KMS-11 (cell line): ENCODE data around the gene FOXP4.

Experiments
- H2AFZ ChIP-seq: fragments of 200-600 bp; sonication (generic); 2 replicates; pipeline ENCODE4 v1.6.1; 2016; ENCODE audit warnings: antibody characterized with exemption, mixed run types, low read depth
- H3K27ac ChIP-seq: fragments of 200-600 bp; sonication (generic); 2 replicates; pipeline ENCODE4 v1.6.1; 2016; ENCODE audit warnings: mild to moderate bottlenecking, mixed run types
- H3K27me3 ChIP-seq: fragments of 200-600 bp; sonication (generic); 2 replicates; pipeline ENCODE4 v1.6.1; 2017; ENCODE audit warnings: mild to moderate bottlenecking, low read depth, mixed run types, moderate library complexity; ENCODE audit not compliant: insufficient read depth
- H3K36me3 ChIP-seq: fragments of 200-600 bp; sonication (generic); 2 replicates; pipeline ENCODE4 v1.6.1; 2017; ENCODE audit warnings: mild to moderate bottlenecking, mixed run types; ENCODE audit not compliant: insufficient read depth
- H3K4me1 ChIP-seq: fragments of 200-600 bp; sonication (generic); 2 replicates; pipeline ENCODE4 v1.6.1; 2016; ENCODE audit warnings: mild to moderate bottlenecking, low read depth, mixed run types; ENCODE audit not compliant: poor library complexity, severe bottlenecking
- H3K4me2 ChIP-seq: fragments of 200-600 bp; sonication (generic); 2 replicates; pipeline ENCODE4 v1.7.0; 2016; ENCODE audit warnings: mild to moderate bottlenecking, mixed run types
- H3K4me3 ChIP-seq: fragments of 200-600 bp; sonication (generic); IDR thresholded peaks from 2 replicates; pipeline ENCODE4 v1.6.1; 2017; ENCODE audit warnings: low read depth, low read length, mixed read lengths; ENCODE audit not compliant: insufficient read depth
- H3K79me2 ChIP-seq: fragments of 200-600 bp; sonication (generic); 2 replicates; pipeline ENCODE4 v1.6.1; 2016; ENCODE audit warnings: low read depth, mixed run types; ENCODE audit not compliant: insufficient read depth
- H3K9ac ChIP-seq: fragments of 200-600 bp; sonication (generic); 2 replicates; pipeline ENCODE4 v1.6.1; 2016; ENCODE audit warnings: mild to moderate bottlenecking, mixed run types
- H4K20me1 ChIP-seq: fragments of 200-600 bp; sonication (generic); 2 replicates; pipeline ENCODE4 v1.6.1; 2016; ENCODE audit warnings: mild to moderate bottlenecking, mixed run types; ENCODE audit not compliant: insufficient read depth
- TF ChIP-seq, protein P1 (sequence below): fragments of 200-600 bp; sonication (generic); conservative IDR thresholded peaks from 2 replicates; pipeline ENCODE4 v1.6.1; 2017; ENCODE audit warnings: low read depth, mild to moderate bottlenecking, antibody characterized with exemption, low read length, moderate library complexity, mixed read lengths

FOXP4 gene

DNA sequence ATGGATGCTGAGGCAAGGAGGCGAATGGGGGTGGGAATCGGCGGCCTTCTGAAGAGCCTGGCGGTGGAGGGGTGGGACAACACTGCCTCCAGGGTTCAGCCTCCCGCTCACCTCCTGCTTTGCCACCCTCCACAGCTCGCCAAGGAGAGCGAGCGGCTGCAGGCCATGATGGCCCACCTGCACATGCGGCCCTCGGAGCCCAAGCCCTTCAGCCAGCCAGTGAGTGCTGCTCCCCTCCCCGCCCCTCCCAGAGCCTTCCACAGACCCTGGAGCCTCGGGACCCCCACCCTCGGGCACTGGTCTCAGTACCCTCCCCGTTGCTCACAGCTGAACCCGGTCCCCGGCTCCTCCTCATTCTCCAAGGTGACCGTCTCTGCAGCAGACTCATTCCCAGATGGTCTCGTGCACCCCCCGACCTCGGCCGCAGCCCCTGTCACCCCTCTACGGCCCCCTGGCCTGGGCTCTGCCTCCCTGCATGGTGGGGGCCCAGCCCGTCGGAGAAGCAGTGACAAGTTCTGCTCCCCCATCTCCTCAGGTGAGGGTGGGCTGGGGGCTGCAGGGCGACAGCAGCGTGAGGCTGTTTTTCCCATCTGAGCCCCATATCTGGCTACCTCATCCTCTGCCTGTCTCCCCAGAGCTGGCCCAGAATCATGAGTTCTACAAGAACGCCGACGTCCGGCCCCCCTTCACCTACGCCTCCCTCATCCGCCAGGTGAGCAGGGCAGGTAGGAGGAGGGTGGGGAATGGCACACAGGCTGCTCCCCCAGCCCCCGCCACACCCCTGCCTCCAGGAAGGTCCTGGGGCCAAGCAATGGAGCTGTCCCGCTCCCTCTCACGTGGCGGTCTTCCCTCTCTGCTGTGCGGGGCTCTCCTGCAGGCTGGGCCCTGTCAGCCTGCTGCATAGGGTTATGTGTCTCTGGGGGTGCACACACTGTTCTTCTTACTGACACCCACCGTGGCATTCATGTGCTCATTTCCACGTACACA, 43.7 kb downstream of the FOXP4 start:
- peaks cover 2% of the 10 kb centered on the region for H3K4me1 ChIP-seq
- H3K4me3 ChIP-seq, result no peak overlapping the region
- H2AFZ ChIP-seq, result no peak overlapping the region
- no peaks in the 10 kb centered on the region for H3K27me3 ChIP-seq
- H3K9ac ChIP-seq, result no peak overlapping the region
- no peaks in the 10 kb centered on the region for H3K79me2 ChIP-seq
- no peaks in the 10 kb centered on the region for H4K20me1 ChIP-seq
- H3K36me3 ChIP-seq, result no peaks in the 10 kb centered on the region
- H3K4me2 ChIP-seq, result no peak overlapping the region
- TF ChIP-seq, protein P1, sequence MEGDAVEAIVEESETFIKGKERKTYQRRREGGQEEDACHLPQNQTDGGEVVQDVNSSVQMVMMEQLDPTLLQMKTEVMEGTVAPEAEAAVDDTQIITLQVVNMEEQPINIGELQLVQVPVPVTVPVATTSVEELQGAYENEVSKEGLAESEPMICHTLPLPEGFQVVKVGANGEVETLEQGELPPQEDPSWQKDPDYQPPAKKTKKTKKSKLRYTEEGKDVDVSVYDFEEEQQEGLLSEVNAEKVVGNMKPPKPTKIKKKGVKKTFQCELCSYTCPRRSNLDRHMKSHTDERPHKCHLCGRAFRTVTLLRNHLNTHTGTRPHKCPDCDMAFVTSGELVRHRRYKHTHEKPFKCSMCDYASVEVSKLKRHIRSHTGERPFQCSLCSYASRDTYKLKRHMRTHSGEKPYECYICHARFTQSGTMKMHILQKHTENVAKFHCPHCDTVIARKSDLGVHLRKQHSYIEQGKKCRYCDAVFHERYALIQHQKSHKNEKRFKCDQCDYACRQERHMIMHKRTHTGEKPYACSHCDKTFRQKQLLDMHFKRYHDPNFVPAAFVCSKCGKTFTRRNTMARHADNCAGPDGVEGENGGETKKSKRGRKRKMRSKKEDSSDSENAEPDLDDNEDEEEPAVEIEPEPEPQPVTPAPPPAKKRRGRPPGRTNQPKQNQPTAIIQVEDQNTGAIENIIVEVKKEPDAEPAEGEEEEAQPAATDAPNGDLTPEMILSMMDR, result no peak
- no peak overlapping the region for H3K27ac ChIP-seq

DNA sequence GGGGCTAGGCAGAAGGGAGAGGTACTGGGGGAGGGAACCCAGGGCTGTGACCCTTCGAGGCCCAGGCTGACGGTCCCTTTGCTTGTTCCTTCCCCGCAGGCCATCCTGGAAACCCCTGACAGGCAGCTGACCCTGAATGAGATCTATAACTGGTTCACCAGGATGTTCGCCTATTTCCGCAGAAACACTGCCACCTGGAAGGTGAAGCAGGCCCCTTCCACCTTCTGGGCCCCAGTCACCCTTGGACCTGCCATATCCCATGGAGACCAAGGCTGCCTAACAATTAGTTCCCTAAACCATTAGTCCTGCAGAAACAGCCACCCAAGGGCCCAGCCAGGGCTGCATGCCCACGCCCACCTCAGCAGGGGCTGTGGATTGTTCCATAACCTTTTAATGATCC, 44.9 kb downstream of the FOXP4 start:
- Histone ChIP-seq H3K36me3 (no peaks in the 10 kb centered on the region), H3K4me1 (no peaks in the 10 kb centered on the region), H2AFZ (no peak overlapping the region), H3K27ac (no peak overlapping the region), H3K9ac (no peak overlapping the region), H4K20me1 (no peaks in the 10 kb centered on the region), H3K4me2 (no peak overlapping the region), H3K27me3 (no peaks in the 10 kb centered on the region), H3K4me3 (no peak overlapping the region), H3K79me2 (no peaks in the 10 kb centered on the region)
- TF ChIP-seq, protein P1, result no peak

DNA sequence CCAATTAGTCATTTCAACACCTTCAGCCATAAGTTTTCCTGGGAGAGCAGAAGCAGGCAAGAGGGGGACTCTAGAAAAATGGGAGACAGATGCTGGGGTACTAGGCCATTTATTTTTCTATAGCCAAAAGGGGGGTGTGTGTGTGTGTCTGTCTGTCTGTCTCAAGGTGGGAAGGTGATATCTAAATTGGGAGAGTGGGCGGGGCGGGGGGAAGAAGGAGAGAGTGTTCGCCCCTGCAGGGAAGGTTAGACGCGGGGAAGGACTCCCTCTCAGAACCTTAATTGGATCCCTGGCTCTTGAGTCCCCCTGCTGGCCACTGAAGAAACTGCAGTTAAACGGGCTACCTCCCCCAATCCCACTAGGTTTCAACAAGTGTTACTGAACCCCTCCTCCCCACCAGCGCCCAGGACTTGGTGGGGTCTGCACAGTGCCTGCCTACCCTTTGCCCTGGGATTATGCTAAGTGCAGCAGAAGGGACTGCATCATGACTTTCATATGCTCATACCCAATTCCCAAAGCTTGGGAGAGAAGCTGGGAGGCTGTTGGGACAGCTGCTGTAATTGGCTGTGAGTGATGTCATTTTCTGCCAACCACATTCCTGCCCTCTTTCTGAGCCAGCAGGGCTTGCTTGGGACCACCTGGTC, 45.8 kb downstream of the FOXP4 start:
- Histone ChIP-seq H3K9ac (no peak overlapping the region), H4K20me1 (no peaks in the 10 kb centered on the region), H3K4me1 (no peaks in the 10 kb centered on the region), H3K4me3 (no peak overlapping the region), H3K4me2 (no peak overlapping the region), H3K27me3 (no peaks in the 10 kb centered on the region), H3K36me3 (no peaks in the 10 kb centered on the region), H3K79me2 (no peaks in the 10 kb centered on the region), H3K27ac (no peak overlapping the region), H2AFZ (no peak overlapping the region)
- TF ChIP-seq, protein P1, result peak; percentile 88

DNA sequence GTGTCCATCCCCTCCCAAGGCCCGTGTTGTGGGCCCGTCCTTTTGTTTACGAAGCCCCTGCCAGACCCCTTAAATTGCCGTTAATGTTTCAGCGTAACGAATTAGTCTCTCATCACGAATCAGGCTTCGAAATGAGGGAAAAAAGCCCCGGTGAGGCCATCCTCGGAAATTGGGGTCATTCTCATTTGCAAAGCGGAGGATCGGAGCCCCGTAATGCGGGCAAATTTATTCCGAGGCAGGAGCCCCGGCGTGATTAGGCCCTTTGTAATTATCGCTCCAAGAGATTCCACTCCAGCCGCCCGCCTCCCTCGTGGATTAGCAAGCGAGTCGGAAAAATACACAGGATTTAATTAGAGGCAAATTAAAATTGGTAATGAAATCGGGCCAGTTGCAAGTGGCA, 47.2 kb downstream of the FOXP4 start:
- no peak overlapping the region for H3K4me2 ChIP-seq
- no peaks in the 10 kb centered on the region for H3K27me3 ChIP-seq
- H3K9ac ChIP-seq, result no peak overlapping the region
- H4K20me1 ChIP-seq, result no peaks in the 10 kb centered on the region
- TF ChIP-seq, protein P1, result no peak
- H3K36me3 ChIP-seq, result no peaks in the 10 kb centered on the region
- no peaks in the 10 kb centered on the region for H3K79me2 ChIP-seq
- no peak overlapping the region for H3K4me3 ChIP-seq
- H3K27ac ChIP-seq, result no peak overlapping the region
- H3K4me1 ChIP-seq, result no peaks in the 10 kb centered on the region
- H2AFZ ChIP-seq, result no peak overlapping the region
